Esophagus squamous epithelium (tissue), 5 donors: Measurements from ENCODE around the gene KRTAP10-9. TPM values are rescaled to one million over a fixed set of nuclear protein-coding genes. Genes with fewer than 3 reads are reported as not detected.
"Not testable (repeated sequence)": the region's sequence is repeated elsewhere in the genome, so short reads cannot be mapped to it uniquely, and the experiment has no call there.

Experiments
- DNase-seq: peaks from one replicate; lab custom pipeline; 2025; lab: John Stamatoyannopoulos, UW
- H3K27ac ChIP-seq, 4 donors: fragments of 200-600 bp; sonication (generic); one replicate each; pipeline ENCODE4 v1.5.1; 2016 to 2019; ENCODE audit warnings: mild to moderate bottlenecking in 1 of 4
- H3K27me3 ChIP-seq, 4 donors: fragments of 200-600 bp; sonication (generic); 1 replicate in 3 of 4; 2 replicates in 1 of 4; pipeline versions ENCODE4 v1.5.1 to v1.6.0; 2017 to 2021; ENCODE audit warnings: antibody characterized with exemption in 1 of 4
- H3K36me3 ChIP-seq, 3 donors: fragments of 200-600 bp; sonication (generic); one replicate each; pipeline ENCODE4 v1.5.1; 2016 to 2019
- H3K4me1 ChIP-seq, 3 donors: fragments of 200-600 bp; sonication (generic); one replicate each; pipeline ENCODE4 v1.5.1; 2017 to 2019
- H3K4me3 ChIP-seq, 4 donors: fragments of 200-600 bp; sonication (generic); 1 replicate in 3 of 4; 2 replicates in 1 of 4; pipeline ENCODE4 v1.5.1; 2016 to 2019; ENCODE audit warnings: mild to moderate bottlenecking in 2 of 4, moderate library complexity in 1 of 4
- H3K9me3 ChIP-seq, 3 donors: fragments of 200-600 bp; sonication (generic); one replicate each; pipeline ENCODE4 v1.5.1; 2016 to 2019
- CTCF ChIP-seq, 6 experiments: fragments of 450-650 bp in 4 of 6; fragments of 200-600 bp in 2 of 6; sonication (generic) in 2 of 6; IDR thresholded peaks; one replicate each; pipeline ENCODE4 v1.5.1; 2016 to 2019; ENCODE audit warnings: antibody characterized with exemption in 6 of 6, mild to moderate bottlenecking in 4 of 6, moderate library complexity in 4 of 6
- POLR2A ChIP-seq, 4 donors: fragments of 450-650 bp; IDR thresholded peaks; one replicate each; pipeline ENCODE4 v1.6.1; 2017; ENCODE audit warnings: antibody characterized with exemption in 4 of 4, mild to moderate bottlenecking in 4 of 4, moderate library complexity in 3 of 4
- WGBS, 2 donors: methylation state at CpG; one replicate each; pipeline ENCODE4 v1.1.5; 2018; 5-methylcytosine and 5-hydroxymethylcytosine counted together
- intact Hi-C: fragments of 100-400 bp; cut with DNase I; formaldehyde crosslinking; loops from one replicate; pipeline ENCODE4 v1.15.0; 2022
- total RNA-seq, 4 donors: library from RNA; depleted of rRNA; stranded (reverse); fragments of >200 nt; gene quantifications; one replicate each; pipeline ENCODE4 v1.1.0, GENCODE V29; 2016
- donor health status: DM: yes; HTN: yes; CAD: no.

The KRTAP10-9 gene
- total RNA-seq, 4 donors from 2014 or later = not detected

GRCh38 chr21:44639331-44639655, 12.4 kb downstream of the KRTAP10-9 start:
- DNase-seq = no peak
- H3K4me1 ChIP-seq = no peaks in the 10 kb centered on the region
- H3K27me3 ChIP-seq = peaks cover 0 to 56% (median 0%) of the 10 kb centered on the region in 4 donors
- H3K9me3 ChIP-seq = peaks cover 0 to 19% (median 0%) of the 10 kb centered on the region in 3 donors
- intact Hi-C loops = no loop called here
- TF ChIP-seq CTCF (IDR thresholded peaks at IDR 0.05) = no peak
- no peak for TF ChIP-seq POLR2A (IDR thresholded peaks at IDR 0.05)
- no peaks in the 10 kb centered on the region for H3K36me3 ChIP-seq
- H3K27ac ChIP-seq = no peak overlapping the region
- H3K4me3 ChIP-seq = no peak overlapping the region
- WGBS, 2 donors = no CpG with 5 or more reads among the region's 12 CpGs

- DNase-seq = no peak
- intact Hi-C loops = no loop called here
- H3K27me3 ChIP-seq = peaks cover 0 to 45% (median 0%) of the 10 kb centered on the region in 4 donors
- H3K9me3 ChIP-seq = peaks cover 0 to 30% (median 8%) of the 10 kb centered on the region in 3 donors
- H3K36me3 ChIP-seq = no peaks in the 10 kb centered on the region
- no peaks in the 10 kb centered on the region for H3K4me1 ChIP-seq
- H3K4me3 ChIP-seq = no peak overlapping the region
- H3K27ac ChIP-seq = no peak overlapping the region
- 89 to 92% methylated on average over 2 to 5 of the region's 5 CpGs for WGBS, 2 donors
- TF ChIP-seq POLR2A (IDR thresholded peaks at IDR 0.05) (no peak), CTCF (IDR thresholded peaks at IDR 0.05) (no peak)
Measured at GRCh38 chr21:44640761-44641160, 13.9 kb downstream of the KRTAP10-9 start.

GRCh38 chr21:44643741-44644310, 16.9 kb downstream of the KRTAP10-9 start:
- peaks cover 0 to 30% (median 8%) of the 10 kb centered on the region in 3 donors for H3K9me3 ChIP-seq
- H3K4me3 ChIP-seq = no peak overlapping the region
- TF ChIP-seq POLR2A (IDR thresholded peaks at IDR 0.05) = no peak
- TF ChIP-seq CTCF (IDR thresholded peaks at IDR 0.05) = no peak
- intact Hi-C loops = no loop called here
- WGBS, 2 donors = 39 to 71% methylated on average over 14 of the region's 14 CpGs
- no peak for DNase-seq
- no peaks in the 10 kb centered on the region for H3K36me3 ChIP-seq
- H3K4me1 ChIP-seq = no peaks in the 10 kb centered on the region
- no peak overlapping the region for H3K27ac ChIP-seq
- H3K27me3 ChIP-seq = peaks cover 0 to 46% (median 0%) of the 10 kb centered on the region in 4 donors

- 48 to 90% methylated on average over 2 of the region's 2 CpGs for WGBS, 2 donors
Measured at GRCh38 chr21:44644878-44645277, 18.0 kb downstream of the KRTAP10-9 start.

GRCh38 chr21:44646366-44647221, 19.7 kb downstream of the KRTAP10-9 start, which contains the start of gene KRTAP10-11:
KRTAP10-11 (plus strand) TSS chr21:44646414; CDS start chr21:44646459, 45 bp downstream.
- WGBS, 2 donors = 24 to 57% methylated on average over 3 to 9 of the region's 21 CpGs
- DNase-seq, H3K36me3 ChIP-seq, H3K4me1 ChIP-seq, H3K4me3 ChIP-seq, H3K27ac ChIP-seq, intact Hi-C loops: not testable (repeated sequence)
- Histone ChIP-seq H3K27me3 (peaks cover 0 to 35% (median 0%) of the 10 kb centered on the region in 4 donors), H3K9me3 (peaks cover 0 to 20% (median 8%) of the 10 kb centered on the region in 3 donors)

More at GRCh38 chr21:44644878-44645277, 18.0 kb downstream of the KRTAP10-9 start:
- no peak for DNase-seq
- no peaks in the 10 kb centered on the region for H3K36me3 ChIP-seq
- H3K27ac ChIP-seq = no peak overlapping the region
- H3K4me3 ChIP-seq = no peak overlapping the region
- peaks cover 0 to 39% (median 0%) of the 10 kb centered on the region in 4 donors for H3K27me3 ChIP-seq
- intact Hi-C loops = no loop called here
- H3K9me3 ChIP-seq = peaks cover 0 to 30% (median 8%) of the 10 kb centered on the region in 3 donors
- no peaks in the 10 kb centered on the region for H3K4me1 ChIP-seq
- TF ChIP-seq POLR2A (IDR thresholded peaks at IDR 0.05) (no peak), CTCF (IDR thresholded peaks at IDR 0.05) (no peak)
